ENCODE results near the gene ANKEF1.
A peak's percentile ranks its signal among the peaks of the same experiment; 100 is the strongest.

- TF ChIP-seq CTCF (IDR thresholded peaks at IDR 0.05) (peak in 2 of 6 experiments; percentile 21), POLR2A (IDR thresholded peaks at IDR 0.05) (peak in 1 of 2 donors; percentile 77)
These were observed at the start of gene ANKEF1 for GRCh38 chr20:10034717-10035571.

All from thyroid gland (tissue), 4 donors.